ENCODE measurements around the gene SYNE2.

Gene SYNE2

DNA sequence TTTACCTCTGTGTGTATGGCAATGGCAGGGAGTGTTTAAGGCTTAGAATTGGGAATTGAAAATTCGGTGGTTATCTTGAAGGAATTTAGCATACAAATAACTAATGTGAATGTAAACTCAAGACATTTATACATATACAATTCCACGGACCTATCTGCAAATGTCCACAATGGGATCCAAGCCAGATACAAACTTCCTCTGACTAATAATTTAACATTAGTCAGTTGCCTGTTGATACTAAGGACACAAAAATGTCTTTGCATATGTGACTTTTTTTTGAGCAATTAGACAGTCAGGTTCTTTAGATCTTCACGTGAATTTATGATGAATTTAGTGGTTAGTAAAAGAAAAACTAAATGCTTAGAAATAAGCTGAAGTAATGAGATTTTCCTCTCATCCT is 400.9 kb downstream of the SYNE2 start:
- no peak for DNase-seq (ENCODE audit: low read depth)

DNA sequence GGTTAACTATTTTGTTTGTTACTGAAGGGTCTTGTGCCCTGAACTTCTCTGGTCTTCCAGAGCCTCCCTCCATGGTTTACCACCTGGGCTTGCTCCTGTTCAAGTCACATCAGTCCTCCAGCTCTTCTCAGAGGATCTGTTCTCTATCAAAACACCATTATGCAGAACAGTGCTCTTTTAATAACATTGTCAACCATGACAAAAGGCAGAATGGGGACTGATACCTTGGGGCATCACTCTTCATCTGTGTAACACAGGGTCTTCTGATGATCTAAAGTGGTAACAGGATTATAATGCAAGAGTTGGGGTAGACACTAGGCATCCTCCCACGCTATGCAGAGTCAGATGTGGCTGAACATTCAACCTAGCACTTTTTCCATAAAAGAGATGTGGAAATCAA is 403.0 kb downstream of the SYNE2 start:
- DNase-seq (ENCODE audit: low read depth) = no peak

DNA sequence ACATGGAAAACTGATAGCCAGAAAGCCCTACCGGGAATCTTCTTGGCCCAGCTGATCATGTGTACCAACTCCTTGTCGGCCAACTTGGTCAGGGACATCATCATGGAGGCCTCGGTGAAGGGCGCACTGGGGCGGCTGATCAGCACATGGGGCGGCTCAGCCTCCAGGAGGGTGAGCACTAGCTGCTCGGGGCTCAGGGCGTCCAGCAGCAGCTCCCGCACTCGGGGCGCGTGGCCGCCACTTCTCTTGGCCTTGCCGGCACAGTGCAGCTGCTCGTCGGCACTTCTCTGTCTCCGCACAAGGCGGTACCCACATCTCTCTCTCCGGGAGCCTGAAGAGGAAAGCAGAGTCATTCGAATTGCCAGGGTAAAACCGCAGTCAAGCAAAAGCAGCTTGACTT is 407.6 kb downstream of the SYNE2 start:
- no peak for DNase-seq (ENCODE audit: low read depth)

DNA sequence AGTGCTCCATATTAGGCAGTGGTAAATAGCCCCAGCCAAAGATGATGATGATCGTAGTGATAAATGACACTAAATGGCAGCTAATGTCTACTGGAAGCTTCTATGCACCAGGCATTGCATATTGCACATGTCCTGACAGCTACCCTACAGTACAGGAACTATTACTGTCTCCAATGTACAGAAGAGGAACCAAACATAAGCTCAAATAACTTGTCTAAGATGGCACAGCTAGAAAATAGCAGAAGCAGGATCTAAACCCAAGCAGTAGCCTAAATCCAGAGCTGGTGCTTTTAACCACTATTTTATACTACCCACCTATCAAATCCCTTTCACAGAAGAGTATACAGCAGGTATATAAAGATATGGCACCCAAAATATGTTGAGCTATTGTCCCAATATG is 412.4 kb downstream of the SYNE2 start:
- no peak for DNase-seq (ENCODE audit: low read depth)

DNA sequence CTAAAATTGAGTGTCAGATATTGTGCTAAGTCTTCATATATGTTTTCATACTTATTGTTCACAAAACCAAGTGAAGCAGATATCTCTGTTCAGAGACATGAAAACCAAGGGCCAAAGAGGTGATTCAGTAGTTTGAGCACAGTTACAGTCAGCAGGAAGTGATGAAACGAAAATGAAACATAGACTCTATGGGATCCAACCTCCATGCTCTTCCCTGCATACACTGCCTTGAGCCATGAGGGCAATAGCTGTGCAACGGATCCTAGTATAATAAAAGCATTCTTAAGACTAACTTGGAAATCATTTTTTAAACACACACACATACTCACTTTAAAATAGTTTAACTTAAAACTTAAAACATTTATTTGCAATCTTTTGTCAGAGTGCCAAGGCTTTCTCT is 413.4 kb downstream of the SYNE2 start:
- no peak for DNase-seq (ENCODE audit: low read depth)

DNA sequence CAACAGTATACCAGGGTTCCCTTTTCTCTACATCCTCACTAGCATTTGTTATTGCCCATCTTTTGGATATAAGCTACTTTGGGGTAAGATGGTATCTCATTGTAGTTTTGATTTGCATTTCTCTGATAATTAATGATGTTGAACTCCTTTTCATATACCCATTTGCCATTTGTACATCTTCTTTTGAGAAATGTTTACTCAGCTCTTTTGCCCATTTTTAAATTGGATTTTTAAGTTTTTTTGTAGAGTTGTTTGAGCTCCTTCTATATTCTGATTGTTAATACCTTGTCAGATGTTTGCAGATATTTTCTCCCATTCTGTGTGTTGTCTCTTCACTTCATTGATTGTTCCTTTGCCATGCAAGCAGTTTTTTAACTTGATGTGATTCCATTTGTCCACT is 419.2 kb downstream of the SYNE2 start:
- DNase-seq (ENCODE audit: low read depth) = no peak

Data from stimulated activated CD8-positive, alpha-beta memory T cell treated with anti-CD3 and anti-CD28 coated beads, Interleukin-12 subunit alpha, Interleukin-12 subunit beta, amount 100 ng/mL, for 1 hour (primary cell).